Activated CD4-positive, alpha-beta T cell treated with anti-CD3 and anti-CD28 coated beads, Interleukin-2, amount 10 ng/mL, durations not matched to agents 24 days and 14 days (primary cell): ENCODE measurements around the gene TMPRSS6. TPM values are rescaled to one million over a fixed set of nuclear protein-coding genes. Genes with fewer than 3 reads are reported as not detected.

Experiments used
- DNase-seq: peaks from one replicate; pipeline ENCODE4 v3.0.0; 2022
- H3K27ac Mint-ChIP-seq: one replicate; pipeline ENCODE4 v1.8.0; 2022; ENCODE audit warnings: mild to moderate bottlenecking, mixed read lengths
- H3K27me3 Mint-ChIP-seq: one replicate; pipeline ENCODE4 v1.8.0; 2022; ENCODE audit warnings: mixed read lengths
- H3K36me3 Mint-ChIP-seq: one replicate; pipeline ENCODE4 v1.8.0; 2022; ENCODE audit warnings: low read depth, mild to moderate bottlenecking, mixed read lengths
- H3K4me1 Mint-ChIP-seq: one replicate; pipeline ENCODE4 v1.8.0; 2021; ENCODE audit warnings: mixed read lengths
- H3K4me3 Mint-ChIP-seq: one replicate; pipeline ENCODE4 v1.8.0; 2022; ENCODE audit warnings: mild to moderate bottlenecking, moderate library complexity, mixed read lengths
- H3K9me3 Mint-ChIP-seq: one replicate; pipeline ENCODE4 v1.8.0; 2021; ENCODE audit warnings: mixed read lengths
- intact Hi-C: fragments of 100-400 bp; cut with micrococcal nuclease; formaldehyde crosslinking; loops from one replicate; pipeline ENCODE4 v1.15.1; 2023
- total RNA-seq: library from RNA; stranded (reverse); gene quantifications from 2 replicates; pipeline ENCODE4 v1.2.3, GENCODE V29; 2022

Gene TMPRSS6
- total RNA-seq, 1 donor from 2014 or later: 6.8 TPM

DNA sequence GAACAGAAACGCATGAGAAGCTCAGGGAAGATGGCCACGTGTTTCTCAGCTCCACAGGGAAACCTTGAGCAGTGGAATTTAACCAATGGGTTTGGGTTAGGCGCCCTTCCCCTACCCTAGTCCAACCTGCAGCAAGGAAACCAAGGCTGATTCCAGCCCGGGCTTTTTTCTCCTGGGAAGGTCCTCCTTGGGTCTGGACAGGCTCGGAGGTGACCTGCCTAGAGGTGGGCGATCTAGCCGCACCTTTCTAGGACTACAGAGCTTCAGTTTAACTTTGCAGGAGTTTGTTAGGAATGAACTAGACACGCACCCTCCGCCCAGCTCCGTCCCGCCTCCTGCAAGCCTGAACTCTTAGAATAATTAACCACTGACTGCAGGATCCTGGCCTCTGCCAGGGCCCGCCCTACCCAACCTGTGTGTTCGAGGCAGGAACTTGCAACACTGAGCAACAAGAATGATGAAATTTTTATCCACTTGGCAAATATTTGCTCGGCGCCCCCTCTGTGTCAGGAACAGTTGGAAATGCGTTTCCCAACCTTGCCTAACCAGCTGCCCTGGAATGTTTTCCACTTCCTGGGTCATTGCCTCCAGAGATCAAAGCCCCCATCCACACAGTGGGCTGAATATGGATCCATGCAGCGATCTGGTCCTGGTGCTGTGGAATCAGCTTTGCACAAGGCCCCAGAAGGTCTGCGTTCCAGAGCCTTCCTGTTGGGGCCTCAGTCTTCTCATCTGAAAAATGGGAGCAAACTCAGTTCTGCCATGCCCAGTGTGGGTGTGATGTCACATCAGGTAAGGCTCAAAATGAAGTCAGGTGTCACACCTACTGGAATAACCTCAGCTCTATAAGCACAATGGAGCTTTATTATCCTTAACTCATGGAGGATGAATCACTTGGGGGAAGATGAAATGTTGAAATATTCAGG, 76.7 kb downstream of the TMPRSS6 start:
- intact Hi-C loops: no loop called here

DNA sequence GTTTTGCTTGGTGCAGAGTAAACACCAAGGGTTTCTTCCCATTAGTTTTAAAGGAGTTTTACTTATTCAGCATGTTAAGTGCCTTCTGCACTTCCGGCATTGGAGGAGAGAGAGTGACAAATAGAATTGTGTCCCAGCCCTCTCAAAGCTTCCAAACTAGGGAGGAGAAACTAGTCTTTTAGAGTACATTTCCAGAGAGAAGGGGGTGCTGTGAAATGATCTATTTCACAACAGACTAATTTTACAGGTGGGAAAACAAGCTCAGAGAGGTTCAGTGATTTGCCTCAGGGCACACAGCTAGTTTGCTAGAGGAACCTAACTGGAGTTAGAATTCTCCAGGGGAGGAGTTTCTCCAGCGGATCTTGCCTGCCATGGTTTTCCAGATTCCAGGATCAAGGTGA, 77.4 kb downstream of the TMPRSS6 start:
- Mint-ChIP-seq H3K36me3 (no peaks in the 10 kb centered on the region), H3K4me1 (no peaks in the 10 kb centered on the region), H3K4me3 (no peak overlapping the region), H3K9me3 (no peaks in the 10 kb centered on the region), H3K27me3 (peaks cover 12% of the 10 kb centered on the region), H3K27ac (no peak overlapping the region)
- DNase-seq: no peak
- intact Hi-C loops: no loop called here

More for the DNA sequence above, 76.7 kb downstream of the TMPRSS6 start:
- DNase-seq: no peak
- no peaks in the 10 kb centered on the region for H3K9me3 Mint-ChIP-seq
- peaks cover 16% of the 10 kb centered on the region for H3K27me3 Mint-ChIP-seq
- no peaks in the 10 kb centered on the region for H3K4me1 Mint-ChIP-seq
- H3K36me3 Mint-ChIP-seq: no peaks in the 10 kb centered on the region
- no peak overlapping the region for H3K27ac Mint-ChIP-seq
- no peak overlapping the region for H3K4me3 Mint-ChIP-seq

DNA sequence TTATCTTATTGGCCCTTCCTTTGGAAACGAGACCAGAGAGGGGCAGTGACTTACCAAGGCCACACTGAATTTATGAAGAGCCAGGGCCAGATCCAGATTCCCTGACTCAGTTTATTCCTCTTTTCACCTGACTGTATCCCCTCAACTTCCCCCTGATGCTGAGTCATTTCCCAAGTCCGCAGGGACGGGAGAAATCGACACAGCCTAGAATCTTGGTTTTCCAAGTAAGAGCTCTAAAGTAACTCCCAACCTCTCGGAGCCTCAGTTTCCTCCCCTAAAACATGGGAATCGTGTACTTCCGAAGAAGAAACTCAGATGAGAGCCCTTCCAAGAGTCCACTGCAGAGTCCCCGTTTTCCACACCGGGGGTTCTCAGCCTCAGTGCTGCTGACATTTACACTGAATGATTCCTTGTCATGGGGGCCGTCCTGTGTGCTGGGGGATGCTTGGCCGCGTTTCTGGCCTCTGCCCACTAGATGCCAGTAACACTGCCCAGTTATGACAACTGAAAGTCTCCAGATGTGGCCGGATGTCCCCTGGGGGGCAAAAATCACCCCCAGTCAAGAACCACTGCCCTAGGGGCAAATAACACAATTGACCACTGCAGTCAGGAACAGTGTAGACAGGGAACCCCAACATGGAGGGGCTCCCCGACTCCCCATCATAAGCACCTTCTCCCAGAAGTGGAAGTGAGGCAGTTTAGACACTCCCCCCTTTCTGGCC, 78.8 kb downstream of the TMPRSS6 start:
- H3K4me3 Mint-ChIP-seq: no peak overlapping the region
- H3K27me3 Mint-ChIP-seq: peaks cover 10% of the 10 kb centered on the region
- H3K9me3 Mint-ChIP-seq: no peaks in the 10 kb centered on the region
- H3K27ac Mint-ChIP-seq: no peak overlapping the region
- intact Hi-C loops: no loop called here
- H3K4me1 Mint-ChIP-seq: no peaks in the 10 kb centered on the region
- H3K36me3 Mint-ChIP-seq: peaks cover 3% of the 10 kb centered on the region
- no peak for DNase-seq

DNA sequence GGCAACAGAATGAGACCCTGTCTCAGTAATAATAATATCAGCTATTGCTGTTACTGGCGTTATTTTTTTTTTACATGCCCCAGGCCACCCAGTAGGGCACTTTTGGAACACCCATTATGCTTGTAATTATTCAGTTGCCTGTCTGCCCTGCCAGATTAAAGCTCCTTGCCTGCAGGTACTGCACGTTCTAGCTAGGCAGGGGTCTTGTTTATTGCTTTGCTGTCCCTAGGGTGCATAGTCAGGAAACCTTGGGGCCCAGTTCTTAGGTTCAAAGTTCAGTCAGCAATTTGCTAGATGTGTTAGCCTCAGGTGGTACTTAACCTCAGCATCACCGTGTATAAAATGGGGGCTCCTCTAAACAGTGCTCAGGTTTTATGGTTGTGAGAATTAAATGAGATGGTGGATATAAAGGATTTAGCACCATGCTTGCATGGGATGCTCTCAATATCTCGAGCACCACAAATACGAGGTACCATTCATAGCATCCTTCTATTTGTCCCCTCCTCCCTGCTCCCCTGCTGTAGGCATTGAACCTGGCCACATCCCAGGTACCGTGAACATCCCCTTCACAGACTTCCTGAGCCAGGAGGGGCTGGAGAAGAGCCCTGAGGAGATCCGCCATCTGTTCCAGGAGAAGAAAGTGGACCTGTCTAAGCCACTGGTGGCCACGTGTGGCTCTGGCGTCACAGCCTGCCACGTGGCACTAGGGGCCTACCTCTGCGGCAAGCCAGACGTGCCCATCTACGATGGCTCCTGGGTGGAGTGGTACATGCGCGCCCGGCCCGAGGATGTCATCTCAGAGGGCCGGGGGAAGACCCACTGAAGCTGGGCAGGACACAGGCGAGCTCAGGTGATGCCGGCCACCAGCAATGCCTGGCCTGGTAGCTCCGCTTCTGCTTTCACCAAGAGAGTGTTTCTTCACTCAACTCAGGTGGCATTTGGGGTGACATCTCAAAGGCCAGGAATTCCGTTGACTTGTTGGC, 80.5 kb downstream of the TMPRSS6 start:
- Mint-ChIP-seq H3K36me3 (peaks cover 6% of the 10 kb centered on the region), H3K27me3 (peaks cover 2% of the 10 kb centered on the region), H3K27ac (no peak overlapping the region), H3K4me3 (no peak overlapping the region), H3K4me1 (no peaks in the 10 kb centered on the region), H3K9me3 (no peaks in the 10 kb centered on the region)
- intact Hi-C loops: no loop called here
- DNase-seq: no peak

DNA sequence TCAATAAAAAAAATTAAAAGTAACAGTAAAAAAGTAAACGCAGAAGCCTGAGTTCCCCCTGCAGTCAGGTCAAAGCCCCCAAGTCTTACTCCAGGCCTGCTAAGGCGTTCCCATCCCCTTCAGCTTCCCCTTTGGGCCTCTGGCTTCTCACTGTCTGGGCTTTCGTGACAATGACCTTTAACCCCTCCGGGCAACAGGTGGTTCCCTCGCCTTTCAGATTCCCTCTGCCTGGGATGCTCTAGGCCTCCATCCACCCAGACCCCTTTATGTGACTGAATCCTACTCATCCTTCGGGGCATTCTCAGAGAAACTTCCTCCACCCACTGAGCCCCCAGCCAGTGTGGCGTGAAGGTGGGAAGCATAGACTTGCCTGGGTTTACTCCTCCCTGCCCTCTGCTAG, 82.0 kb downstream of the TMPRSS6 start:
- Mint-ChIP-seq H3K4me3 (no peak overlapping the region), H3K27me3 (no peaks in the 10 kb centered on the region), H3K4me1 (no peaks in the 10 kb centered on the region), H3K9me3 (no peaks in the 10 kb centered on the region), H3K27ac (no peak overlapping the region), H3K36me3 (peaks cover 6% of the 10 kb centered on the region)
- intact Hi-C loops: no loop called here
- no peak for DNase-seq

DNA sequence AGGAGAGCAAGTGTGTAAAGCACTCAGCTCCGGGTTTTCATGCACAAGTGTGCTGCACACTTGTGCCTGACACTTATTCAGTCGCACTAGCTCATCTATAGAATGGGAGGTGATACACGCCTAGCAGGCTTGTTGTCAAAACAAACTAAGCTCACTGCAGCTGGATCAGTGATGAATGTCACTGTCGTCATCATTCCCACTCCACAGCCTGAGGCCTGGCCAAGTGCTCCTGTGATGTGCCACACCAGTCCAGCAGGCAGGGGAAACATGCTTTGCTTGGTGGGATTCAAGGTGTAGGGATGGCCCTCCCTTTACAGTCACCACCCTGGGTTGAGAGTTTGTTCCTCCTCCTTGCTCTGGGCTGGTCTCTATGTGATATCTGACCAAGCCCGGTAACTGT, 83.2 kb downstream of the TMPRSS6 start:
- H3K4me3 Mint-ChIP-seq: no peak overlapping the region
- intact Hi-C loops: no loop called here
- peaks cover 4% of the 10 kb centered on the region for H3K4me1 Mint-ChIP-seq
- H3K9me3 Mint-ChIP-seq: no peaks in the 10 kb centered on the region
- no peaks in the 10 kb centered on the region for H3K27me3 Mint-ChIP-seq
- H3K27ac Mint-ChIP-seq: no peak overlapping the region
- no peak for DNase-seq
- H3K36me3 Mint-ChIP-seq: peaks cover 6% of the 10 kb centered on the region

DNA sequence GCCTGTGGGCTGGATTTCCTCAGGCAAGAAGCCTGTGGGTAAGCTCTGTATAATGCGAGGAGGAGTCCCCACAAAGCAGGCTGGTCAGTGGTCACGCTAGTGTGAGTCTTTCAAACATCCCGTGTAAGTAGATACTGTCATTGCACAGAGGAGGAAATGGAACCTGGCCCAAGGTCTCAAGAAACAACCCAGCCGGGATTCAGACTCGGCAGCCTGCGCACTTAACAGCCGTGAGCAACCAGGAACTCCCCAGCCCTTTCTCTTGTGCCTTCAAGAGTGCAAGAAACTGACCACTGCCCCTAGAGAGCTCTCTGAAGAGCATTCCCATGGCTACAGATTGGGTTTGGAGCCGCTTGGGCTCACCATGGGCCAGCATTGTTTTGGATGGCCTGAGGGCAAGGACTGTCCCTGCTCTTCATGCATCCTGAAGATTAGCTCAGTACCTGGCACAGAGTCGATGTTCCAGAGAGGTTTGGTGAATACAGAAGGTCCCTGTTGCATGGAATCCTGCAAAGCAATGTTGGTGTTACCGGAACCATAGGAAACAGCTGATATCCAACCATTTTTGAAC, 83.9 kb downstream of the TMPRSS6 start:
- Mint-ChIP-seq H3K9me3 (no peaks in the 10 kb centered on the region), H3K27ac (no peak overlapping the region), H3K27me3 (no peaks in the 10 kb centered on the region), H3K4me3 (no peak overlapping the region), H3K36me3 (peaks cover 6% of the 10 kb centered on the region), H3K4me1 (peaks cover 8% of the 10 kb centered on the region)
- no peak for DNase-seq
- intact Hi-C loops: no loop called here

DNA sequence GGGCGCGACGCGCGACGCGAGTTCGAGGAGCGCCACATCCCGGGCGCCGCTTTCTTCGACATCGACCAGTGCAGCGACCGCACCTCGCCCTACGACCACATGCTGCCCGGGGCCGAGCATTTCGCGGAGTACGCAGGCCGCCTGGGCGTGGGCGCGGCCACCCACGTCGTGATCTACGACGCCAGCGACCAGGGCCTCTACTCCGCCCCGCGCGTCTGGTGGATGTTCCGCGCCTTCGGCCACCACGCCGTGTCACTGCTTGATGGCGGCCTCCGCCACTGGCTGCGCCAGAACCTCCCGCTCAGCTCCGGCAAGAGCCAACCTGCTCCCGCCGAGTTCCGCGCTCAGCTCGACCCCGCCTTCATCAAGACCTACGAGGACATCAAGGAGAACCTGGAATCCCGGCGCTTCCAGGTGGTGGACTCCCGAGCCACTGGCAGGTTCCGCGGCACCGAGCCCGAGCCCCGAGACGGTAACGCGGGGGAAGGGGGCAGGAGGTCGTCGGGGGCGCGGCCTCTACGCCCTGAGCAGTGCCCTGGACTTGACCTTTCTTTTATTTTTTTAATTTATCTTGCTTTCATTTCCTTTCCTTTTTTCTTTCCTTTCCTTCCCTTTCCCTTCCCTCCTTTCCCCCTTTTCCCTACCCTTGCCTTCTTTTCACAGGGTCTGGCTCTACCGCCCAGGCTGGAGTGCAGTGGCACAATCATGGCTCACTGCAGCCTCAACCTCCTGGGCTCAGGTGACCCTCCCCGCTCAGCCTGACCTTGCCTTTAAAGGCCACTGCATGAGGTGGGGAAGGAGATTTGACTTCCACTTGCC, 85.0 kb downstream of the TMPRSS6 start:
- intact Hi-C loops: no loop called here
- DNase-seq: no peak
- Mint-ChIP-seq H3K9me3 (no peaks in the 10 kb centered on the region), H3K27me3 (no peaks in the 10 kb centered on the region), H3K36me3 (peaks cover 6% of the 10 kb centered on the region), H3K27ac (no peak overlapping the region), H3K4me3 (no peak overlapping the region), H3K4me1 (peaks cover 14% of the 10 kb centered on the region)

DNA sequence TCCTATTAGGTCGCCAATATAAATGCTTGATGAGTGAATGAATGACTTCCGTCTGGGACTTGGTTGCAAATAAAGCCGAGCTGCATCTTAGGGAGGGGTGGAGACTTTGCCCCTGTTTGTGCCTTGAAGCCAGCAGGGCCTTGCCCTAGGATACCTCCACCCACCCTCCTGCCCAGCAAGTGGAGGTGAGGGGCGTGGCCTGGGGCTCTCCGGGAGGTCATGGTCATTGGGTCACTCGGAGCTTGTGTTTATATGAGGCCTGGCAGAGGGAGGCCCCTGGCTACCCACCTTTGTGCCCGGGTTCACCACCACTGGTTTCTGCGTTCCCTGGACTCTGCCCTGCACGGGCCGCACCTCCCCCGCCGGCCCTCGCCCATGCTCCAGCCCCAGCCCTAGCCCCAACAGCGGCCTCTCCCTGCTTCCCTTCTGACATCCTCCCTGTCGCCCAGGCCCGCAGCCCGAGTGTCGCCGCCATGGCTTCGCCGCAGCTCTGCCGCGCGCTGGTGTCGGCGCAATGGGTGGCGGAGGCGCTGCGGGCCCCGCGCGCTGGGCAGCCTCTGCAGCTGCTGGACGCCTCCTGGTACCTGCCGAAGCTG, 85.7 kb downstream of the TMPRSS6 start:
- Mint-ChIP-seq H3K4me1 (peaks cover 14% of the 10 kb centered on the region), H3K9me3 (no peaks in the 10 kb centered on the region), H3K36me3 (peaks cover 6% of the 10 kb centered on the region), H3K27me3 (no peaks in the 10 kb centered on the region), H3K4me3 (no peak overlapping the region), H3K27ac (no peak overlapping the region)
- intact Hi-C loops: no loop called here
- no peak for DNase-seq

DNA sequence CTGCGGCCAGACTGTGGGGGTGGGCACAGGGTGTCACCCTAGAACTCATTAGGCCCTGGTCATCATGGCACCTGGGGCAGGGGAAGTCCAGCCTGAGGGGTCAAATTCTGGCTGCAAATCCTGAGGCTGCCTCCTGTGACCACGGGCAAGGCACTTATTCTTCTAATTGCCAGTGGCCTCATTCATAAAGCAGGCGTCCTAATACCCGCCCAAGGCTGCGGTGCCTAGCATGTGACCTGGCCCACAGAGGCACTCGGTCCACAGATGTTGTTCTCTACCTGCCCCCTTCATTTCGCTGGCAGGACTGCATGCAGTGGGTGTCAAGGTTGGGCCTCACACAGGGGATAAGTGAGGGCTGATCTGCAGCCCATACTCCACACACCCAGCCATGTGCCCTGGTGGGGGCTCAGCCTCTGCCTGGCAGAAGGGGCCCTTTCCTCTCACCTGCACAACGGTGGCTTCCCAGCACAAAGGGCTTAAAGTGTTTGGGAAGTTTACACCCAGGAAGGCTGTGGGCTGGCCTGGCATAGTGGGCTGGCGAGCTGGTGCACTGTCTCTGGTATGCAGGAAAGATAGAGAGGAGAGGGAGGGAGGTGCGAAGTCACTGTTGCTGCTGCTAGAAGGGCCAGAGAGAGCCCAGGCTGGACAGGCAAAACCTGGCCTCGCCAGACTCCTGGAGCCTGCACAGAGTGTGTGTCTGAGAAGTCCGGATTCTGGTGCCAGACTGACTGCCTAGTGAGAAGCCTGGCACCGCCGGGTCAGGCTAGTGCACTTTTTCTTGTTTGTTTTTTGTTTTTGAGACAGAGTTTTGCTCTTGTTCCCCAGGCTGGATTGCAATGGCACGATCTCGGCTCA, 86.8 kb downstream of the TMPRSS6 start:
- intact Hi-C loops: no loop called here

DNA sequence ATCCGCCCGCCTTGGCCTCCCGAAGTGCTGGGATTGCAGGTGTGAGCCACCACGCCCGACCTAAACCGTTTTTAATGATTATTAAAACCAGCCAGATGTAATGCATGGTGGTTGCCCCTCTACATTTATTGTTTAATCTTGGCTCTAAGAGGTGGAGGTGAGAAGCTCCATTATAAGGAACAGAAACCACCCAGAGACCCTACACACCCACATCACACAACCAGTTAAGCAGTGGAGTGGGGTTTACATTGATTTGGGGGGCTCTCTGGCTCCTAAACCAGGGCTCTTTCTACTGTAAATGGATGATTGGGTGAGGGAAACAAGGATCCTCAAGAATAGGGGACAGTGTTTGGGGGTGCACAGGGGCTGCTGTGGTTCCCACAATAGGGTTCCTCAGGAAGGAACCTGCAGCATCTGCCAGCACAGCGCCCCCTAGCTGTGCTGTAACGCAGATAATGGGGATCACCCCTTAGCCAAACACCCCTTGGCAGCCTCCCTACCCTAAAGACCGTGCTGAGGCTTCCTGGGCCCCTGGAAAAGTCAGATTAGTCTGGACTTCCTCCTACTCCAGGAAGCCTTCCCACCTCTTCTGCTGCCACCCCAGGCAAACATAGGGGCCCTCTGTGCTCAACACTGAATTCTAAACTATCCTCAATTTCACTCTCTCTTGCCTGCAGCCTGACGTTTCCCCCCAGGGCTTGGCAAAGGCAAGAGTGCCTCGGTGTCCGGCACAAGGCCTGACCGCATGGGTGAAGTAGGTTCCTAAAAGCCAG, 87.6 kb downstream of the TMPRSS6 start:
- DNase-seq: peak; percentile 89
- intact Hi-C loops: no loop called here
- H3K27me3 Mint-ChIP-seq: no peaks in the 10 kb centered on the region
- peaks cover 16% of the 10 kb centered on the region for H3K4me1 Mint-ChIP-seq
- H3K36me3 Mint-ChIP-seq: peaks cover 6% of the 10 kb centered on the region
- H3K9me3 Mint-ChIP-seq: no peaks in the 10 kb centered on the region
- peak overlapping the region; percentile 72 for H3K27ac Mint-ChIP-seq
- peak overlapping the region; percentile 69 for H3K4me3 Mint-ChIP-seq

More for the DNA sequence above, 86.8 kb downstream of the TMPRSS6 start:
- no peaks in the 10 kb centered on the region for H3K27me3 Mint-ChIP-seq
- no peak for DNase-seq
- peaks cover 16% of the 10 kb centered on the region for H3K4me1 Mint-ChIP-seq
- no peak overlapping the region for H3K4me3 Mint-ChIP-seq
- H3K36me3 Mint-ChIP-seq: peaks cover 6% of the 10 kb centered on the region
- no peak overlapping the region for H3K27ac Mint-ChIP-seq
- no peaks in the 10 kb centered on the region for H3K9me3 Mint-ChIP-seq
